Upper lobe of left lung (tissue), 4 donors: Measurements from ENCODE around the gene TPTE.

ENCODE experiments used
- CTCF ChIP-seq, 6 experiments: fragments of 450-650 bp in 4 of 6; fragments of 200-600 bp in 2 of 6; sonication (generic) in 2 of 6; IDR thresholded peaks; one replicate each; pipeline ENCODE4 v1.5.1; 2016 to 2019; ENCODE audit warnings: antibody characterized with exemption in 6 of 6
- POLR2A ChIP-seq, 4 donors: fragments of 450-650 bp; IDR thresholded peaks; one replicate each; pipeline ENCODE4 v1.5.1; 2016 to 2017; ENCODE audit warnings: antibody characterized with exemption in 4 of 4, mild to moderate bottlenecking in 2 of 4
- POLR2AphosphoS5 ChIP-seq, 2 donors: sonication (generic); formaldehyde crosslinking; IDR thresholded peaks; one replicate each; pipeline ENCODE4 v1.5.1; 2017; ENCODE audit warnings: antibody characterized with exemption in 2 of 2

GRCh38 chr21:10539956-10540355, 18.6 kb downstream of the TPTE start:
- TF ChIP-seq POLR2A (IDR thresholded peaks at IDR 0.05) (no peak), CTCF (IDR thresholded peaks at IDR 0.05) (no peak), POLR2AphosphoS5 (IDR thresholded peaks at IDR 0.05) (no peak)
